ENCODE measurements around the gene NT5E. TPM values are rescaled to one million over a fixed set of nuclear protein-coding genes. Genes with fewer than 3 reads are reported as not detected.

NT5E gene
- total RNA-seq, 1 experiment from 2014 or later: 84.6 TPM

- Histone ChIP-seq H3K4me1 (replicated peaks; ENCODE audit: insufficient read depth) (no peaks in the 10 kb centered on the region), H2AFZ (no peak overlapping the region), H3K4me3 (no peak overlapping the region), H3K36me3 (ENCODE audit: low read depth) (no peaks in the 10 kb centered on the region), H3K4me2 (no peak overlapping the region), H4K20me1 (ENCODE audit: insufficient read depth) (no peaks in the 10 kb centered on the region), H3K27me3 (ENCODE audit: insufficient read depth, low read depth) (no peaks in the 10 kb centered on the region), H3K79me2 (ENCODE audit: low read depth) (no peaks in the 10 kb centered on the region), H3K9me3 (ENCODE audit: insufficient read depth, low read depth) (no peaks in the 10 kb centered on the region), H3K9me2 (ENCODE audit: insufficient read depth) (no peaks in the 10 kb centered on the region), H3K27ac (no peak overlapping the region), H3F3A (ENCODE audit: insufficient read depth, low read depth) (no peaks in the 10 kb centered on the region)
- intact Hi-C loops (cut with micrococcal nuclease; ENCODE audit: unreplicated experiment): no loop called here
- POLR2A ChIA-PET (ENCODE audit: unreplicated experiment): interaction anchor here (0.7 kb wide), 1 partner anchor 71 kb away, joined by 4 read pairs; no protein-coding TSS in a partner anchor
- CTCF ChIA-PET: no interaction called here
- DNase-seq: no peak
- no TSS peak for BruUV-seq (replicated peaks)
- TF ChIP-seq EZH2 (IDR thresholded peaks at IDR 0.05; ENCODE audit: low read depth): no peak
- TF ChIP-seq, protein P1, sequence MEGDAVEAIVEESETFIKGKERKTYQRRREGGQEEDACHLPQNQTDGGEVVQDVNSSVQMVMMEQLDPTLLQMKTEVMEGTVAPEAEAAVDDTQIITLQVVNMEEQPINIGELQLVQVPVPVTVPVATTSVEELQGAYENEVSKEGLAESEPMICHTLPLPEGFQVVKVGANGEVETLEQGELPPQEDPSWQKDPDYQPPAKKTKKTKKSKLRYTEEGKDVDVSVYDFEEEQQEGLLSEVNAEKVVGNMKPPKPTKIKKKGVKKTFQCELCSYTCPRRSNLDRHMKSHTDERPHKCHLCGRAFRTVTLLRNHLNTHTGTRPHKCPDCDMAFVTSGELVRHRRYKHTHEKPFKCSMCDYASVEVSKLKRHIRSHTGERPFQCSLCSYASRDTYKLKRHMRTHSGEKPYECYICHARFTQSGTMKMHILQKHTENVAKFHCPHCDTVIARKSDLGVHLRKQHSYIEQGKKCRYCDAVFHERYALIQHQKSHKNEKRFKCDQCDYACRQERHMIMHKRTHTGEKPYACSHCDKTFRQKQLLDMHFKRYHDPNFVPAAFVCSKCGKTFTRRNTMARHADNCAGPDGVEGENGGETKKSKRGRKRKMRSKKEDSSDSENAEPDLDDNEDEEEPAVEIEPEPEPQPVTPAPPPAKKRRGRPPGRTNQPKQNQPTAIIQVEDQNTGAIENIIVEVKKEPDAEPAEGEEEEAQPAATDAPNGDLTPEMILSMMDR (conservative IDR thresholded peaks at IDR 0.05): no peak
Measured at GRCh38 chr6:85431271-85431670, 18.6 kb upstream of the NT5E start.

DNA sequence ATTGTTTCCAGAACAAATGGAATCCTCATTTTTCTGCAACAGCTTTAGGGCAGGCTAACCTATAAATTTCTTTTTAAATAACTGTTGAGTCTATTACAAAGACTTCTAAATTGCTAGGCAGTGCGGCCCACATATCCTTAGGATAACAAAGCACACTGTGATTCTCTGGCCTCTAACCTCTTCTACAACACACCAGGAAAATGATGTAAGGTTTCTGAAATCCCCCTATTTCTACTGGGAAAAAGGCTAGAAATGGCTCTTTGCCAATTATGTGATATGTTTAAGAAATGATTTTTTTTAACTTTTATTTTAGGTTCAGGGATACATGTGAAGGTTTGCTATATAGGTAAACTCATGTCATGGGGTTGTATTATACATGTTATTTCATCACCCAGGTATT is 17.3 kb upstream of the NT5E start:
- intact Hi-C loops (cut with micrococcal nuclease; ENCODE audit: unreplicated experiment): no loop called here
- H3K4me1 ChIP-seq (replicated peaks; ENCODE audit: insufficient read depth): no peaks in the 10 kb centered on the region
- no peak overlapping the region for H3K4me3 ChIP-seq
- H3K27ac ChIP-seq: no peak overlapping the region
- no peaks in the 10 kb centered on the region for H3K36me3 ChIP-seq (ENCODE audit: low read depth)
- no peaks in the 10 kb centered on the region for H3K9me3 ChIP-seq (ENCODE audit: insufficient read depth, low read depth)
- H3K79me2 ChIP-seq (ENCODE audit: low read depth): no peaks in the 10 kb centered on the region
- TF ChIP-seq EZH2 (IDR thresholded peaks at IDR 0.05; ENCODE audit: low read depth): no peak
- TF ChIP-seq, protein P1 (conservative IDR thresholded peaks at IDR 0.05): no peak
- no peak overlapping the region for H3K4me2 ChIP-seq
- H3K27me3 ChIP-seq (ENCODE audit: insufficient read depth, low read depth): no peaks in the 10 kb centered on the region
- BruUV-seq (replicated peaks): no TSS peak
- H2AFZ ChIP-seq: no peak overlapping the region
- no peak for DNase-seq
- POLR2A ChIA-PET (ENCODE audit: unreplicated experiment): no interaction called here
- H3K9me2 ChIP-seq (ENCODE audit: insufficient read depth): no peaks in the 10 kb centered on the region
- no peaks in the 10 kb centered on the region for H4K20me1 ChIP-seq (ENCODE audit: insufficient read depth)
- H3F3A ChIP-seq (ENCODE audit: insufficient read depth, low read depth): no peaks in the 10 kb centered on the region
- CTCF ChIA-PET: no interaction called here

DNA sequence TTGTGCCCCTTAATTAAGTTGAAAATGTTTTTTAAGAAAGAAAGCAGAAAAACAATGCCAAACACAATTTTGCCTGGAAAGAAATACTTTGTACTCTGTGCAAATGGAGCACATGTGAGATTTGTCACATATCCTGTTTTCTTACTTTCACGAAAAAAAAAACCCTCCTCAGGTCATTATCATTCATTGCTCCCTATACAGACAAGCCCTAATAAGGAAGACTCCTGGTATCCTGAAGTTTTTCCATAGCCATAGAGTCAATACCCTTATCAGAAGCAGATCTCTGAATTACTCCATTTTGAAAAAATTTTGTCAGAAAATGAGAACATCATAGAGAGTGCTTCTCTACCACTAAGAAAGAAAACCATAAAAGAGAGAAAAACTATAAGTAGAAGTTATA is 14.0 kb upstream of the NT5E start:
- no peaks in the 10 kb centered on the region for H3F3A ChIP-seq (ENCODE audit: insufficient read depth, low read depth)
- H3K9me2 ChIP-seq (ENCODE audit: insufficient read depth): no peaks in the 10 kb centered on the region
- no peak overlapping the region for H3K27ac ChIP-seq
- ChIA-PET POLR2A (ENCODE audit: unreplicated experiment) (no interaction called here), CTCF (no interaction called here)
- H2AFZ ChIP-seq: no peak overlapping the region
- H3K9me3 ChIP-seq (ENCODE audit: insufficient read depth, low read depth): no peaks in the 10 kb centered on the region
- no peaks in the 10 kb centered on the region for H3K36me3 ChIP-seq (ENCODE audit: low read depth)
- H3K4me2 ChIP-seq: no peak overlapping the region
- TF ChIP-seq EZH2 (IDR thresholded peaks at IDR 0.05; ENCODE audit: low read depth): no peak
- H3K4me3 ChIP-seq: no peak overlapping the region
- intact Hi-C loops (cut with micrococcal nuclease; ENCODE audit: unreplicated experiment): no loop called here
- no peak for DNase-seq
- no peaks in the 10 kb centered on the region for H3K79me2 ChIP-seq (ENCODE audit: low read depth)
- BruUV-seq (replicated peaks): no TSS peak
- H3K4me1 ChIP-seq (replicated peaks; ENCODE audit: insufficient read depth): no peaks in the 10 kb centered on the region
- no peaks in the 10 kb centered on the region for H3K27me3 ChIP-seq (ENCODE audit: insufficient read depth, low read depth)
- no peaks in the 10 kb centered on the region for H4K20me1 ChIP-seq (ENCODE audit: insufficient read depth)

- H3F3A ChIP-seq (ENCODE audit: insufficient read depth, low read depth): no peaks in the 10 kb centered on the region
- no peaks in the 10 kb centered on the region for H3K9me2 ChIP-seq (ENCODE audit: insufficient read depth)
- intact Hi-C loops (cut with micrococcal nuclease; ENCODE audit: unreplicated experiment): no loop called here
- H3K4me2 ChIP-seq: no peak overlapping the region
- H3K27me3 ChIP-seq (ENCODE audit: insufficient read depth, low read depth): no peaks in the 10 kb centered on the region
- H3K9me3 ChIP-seq (ENCODE audit: insufficient read depth, low read depth): no peaks in the 10 kb centered on the region
- no peak for DNase-seq
- ChIA-PET CTCF (no interaction called here), POLR2A (ENCODE audit: unreplicated experiment) (no interaction called here)
- no peak overlapping the region for H3K4me3 ChIP-seq
- no peak overlapping the region for H3K27ac ChIP-seq
- no peaks in the 10 kb centered on the region for H4K20me1 ChIP-seq (ENCODE audit: insufficient read depth)
- H3K36me3 ChIP-seq (ENCODE audit: low read depth): no peaks in the 10 kb centered on the region
- H3K79me2 ChIP-seq (ENCODE audit: low read depth): no peaks in the 10 kb centered on the region
- no peak for TF ChIP-seq EZH2 (IDR thresholded peaks at IDR 0.05; ENCODE audit: low read depth)
- TF ChIP-seq, protein P1 (conservative IDR thresholded peaks at IDR 0.05): no peak
- no peak overlapping the region for H2AFZ ChIP-seq
- no TSS peak for BruUV-seq (replicated peaks)
- no peaks in the 10 kb centered on the region for H3K4me1 ChIP-seq (replicated peaks; ENCODE audit: insufficient read depth)
Measured at GRCh38 chr6:85436411-85436810, 13.5 kb upstream of the NT5E start.
